Measurements from ENCODE around the gene ADAM22.
"Not testable (repeated sequence)": the region's sequence is repeated elsewhere in the genome, so short reads cannot be mapped to it uniquely, and the experiment has no call there.

ADAM22 gene

DNA sequence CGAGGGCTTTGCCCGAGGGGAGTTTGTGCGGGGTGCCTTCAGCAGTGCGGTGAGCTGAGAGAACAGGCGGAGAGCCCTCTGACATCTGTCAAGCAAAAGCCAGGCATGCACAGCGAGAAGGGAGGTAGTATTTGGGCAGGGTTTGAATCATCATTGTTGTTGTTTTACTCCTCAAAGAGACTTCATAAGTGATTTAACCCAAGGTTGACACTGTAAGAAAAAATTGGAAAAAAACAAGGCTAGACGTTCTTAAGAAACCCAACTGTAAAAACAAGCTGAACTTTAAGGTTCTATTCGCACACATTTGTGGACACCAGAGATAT, 1.3 kb downstream of the ADAM22 start:
- TF ChIP-seq, protein P1, sequence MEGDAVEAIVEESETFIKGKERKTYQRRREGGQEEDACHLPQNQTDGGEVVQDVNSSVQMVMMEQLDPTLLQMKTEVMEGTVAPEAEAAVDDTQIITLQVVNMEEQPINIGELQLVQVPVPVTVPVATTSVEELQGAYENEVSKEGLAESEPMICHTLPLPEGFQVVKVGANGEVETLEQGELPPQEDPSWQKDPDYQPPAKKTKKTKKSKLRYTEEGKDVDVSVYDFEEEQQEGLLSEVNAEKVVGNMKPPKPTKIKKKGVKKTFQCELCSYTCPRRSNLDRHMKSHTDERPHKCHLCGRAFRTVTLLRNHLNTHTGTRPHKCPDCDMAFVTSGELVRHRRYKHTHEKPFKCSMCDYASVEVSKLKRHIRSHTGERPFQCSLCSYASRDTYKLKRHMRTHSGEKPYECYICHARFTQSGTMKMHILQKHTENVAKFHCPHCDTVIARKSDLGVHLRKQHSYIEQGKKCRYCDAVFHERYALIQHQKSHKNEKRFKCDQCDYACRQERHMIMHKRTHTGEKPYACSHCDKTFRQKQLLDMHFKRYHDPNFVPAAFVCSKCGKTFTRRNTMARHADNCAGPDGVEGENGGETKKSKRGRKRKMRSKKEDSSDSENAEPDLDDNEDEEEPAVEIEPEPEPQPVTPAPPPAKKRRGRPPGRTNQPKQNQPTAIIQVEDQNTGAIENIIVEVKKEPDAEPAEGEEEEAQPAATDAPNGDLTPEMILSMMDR (IDR thresholded peaks at IDR 0.05): no peak
- TF ChIP-seq ZFX (IDR thresholded peaks at IDR 0.05; ENCODE audit: borderline replicate concordance): no peak
- no peak overlapping the region for H3K27ac ChIP-seq

DNA sequence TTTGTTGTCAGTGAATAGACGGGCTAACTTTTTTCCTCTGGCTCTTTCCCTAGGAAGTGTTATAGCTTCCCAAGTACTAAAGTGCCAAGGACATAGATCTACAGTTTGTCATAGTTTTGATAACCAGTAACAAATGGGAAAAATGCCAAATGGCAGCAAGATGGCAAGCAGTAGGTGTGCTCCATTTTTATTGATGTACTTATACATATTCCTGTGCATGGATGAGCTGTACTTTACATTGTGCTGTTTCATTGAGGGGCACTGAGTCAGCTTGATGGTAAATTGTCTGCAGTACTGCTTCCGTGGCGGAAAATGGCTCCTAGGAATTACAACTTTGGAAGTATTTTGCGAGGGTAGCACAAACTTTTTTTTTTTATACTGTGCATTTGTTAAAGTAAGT, 7.1 kb downstream of the ADAM22 start:
- no peak overlapping the region for H3K27ac ChIP-seq
- TF ChIP-seq, protein P1 (IDR thresholded peaks at IDR 0.05): no peak
- TF ChIP-seq ZFX (IDR thresholded peaks at IDR 0.05; ENCODE audit: borderline replicate concordance): no peak

DNA sequence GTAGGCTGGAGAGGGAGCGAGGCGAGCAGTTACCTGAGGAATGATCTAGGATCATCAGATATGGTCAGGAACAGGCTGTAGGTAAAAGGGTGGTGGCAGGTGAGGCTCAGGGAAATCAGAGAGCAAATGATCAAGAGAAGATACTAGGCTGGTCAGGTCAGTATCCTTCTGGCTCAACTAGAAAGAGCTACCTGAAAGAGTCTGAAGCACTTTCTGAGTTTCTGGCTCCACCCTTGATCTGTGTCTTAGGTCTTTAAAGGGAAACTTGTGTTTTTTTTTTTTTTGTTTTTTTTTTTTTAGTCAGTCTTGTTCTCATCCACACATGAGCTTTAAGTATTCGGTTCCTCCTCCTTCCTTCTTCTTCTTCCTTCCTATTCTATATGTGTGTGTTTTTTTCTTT, 10.5 kb downstream of the ADAM22 start:
- TF ChIP-seq ZFX (IDR thresholded peaks at IDR 0.05; ENCODE audit: borderline replicate concordance): no peak
- TF ChIP-seq, protein P1 (IDR thresholded peaks at IDR 0.05): no peak
- H3K27ac ChIP-seq: no peak overlapping the region

DNA sequence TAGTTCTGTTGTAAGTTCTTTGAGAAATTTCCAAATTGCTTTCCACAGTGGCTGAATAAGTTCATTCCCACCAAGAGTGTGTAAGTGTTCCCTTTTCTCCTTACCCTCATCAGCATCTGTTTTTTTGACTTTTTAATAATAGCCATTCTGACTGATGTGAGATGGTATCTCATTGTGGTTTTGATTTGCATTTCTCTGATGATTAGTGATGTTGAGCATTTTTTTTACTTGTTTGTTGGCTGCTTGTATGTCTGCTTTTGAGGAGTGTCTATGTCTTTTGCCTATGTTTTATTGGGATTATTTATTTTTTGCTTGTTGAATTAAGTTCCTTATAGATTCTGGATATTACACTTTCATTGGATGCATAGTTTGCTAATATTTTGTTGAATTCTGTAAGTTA, 11.9 kb downstream of the ADAM22 start:
- not testable (repeated sequence) for H3K27ac ChIP-seq

DNA sequence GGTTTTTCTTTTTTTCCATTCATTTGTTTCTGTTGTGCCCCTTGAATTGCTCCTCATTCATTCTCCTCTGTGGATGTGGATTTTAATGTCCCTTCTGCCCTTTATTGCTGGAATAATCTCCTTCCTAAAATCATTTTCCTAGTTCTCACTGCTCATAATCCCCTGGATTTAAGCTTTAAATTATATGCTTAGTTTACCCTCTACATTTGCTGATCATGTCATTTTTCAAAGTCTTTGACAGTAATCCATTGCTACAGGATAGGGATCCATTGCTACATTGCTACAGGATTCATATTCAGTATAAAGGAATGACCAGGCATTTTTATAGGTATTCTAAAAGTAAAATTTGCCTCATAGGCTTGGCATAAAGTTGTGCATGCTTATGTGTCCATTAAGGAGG, 14.3 kb downstream of the ADAM22 start:
- TF ChIP-seq, protein P1 (IDR thresholded peaks at IDR 0.05): no peak
- no peak for TF ChIP-seq ZFX (IDR thresholded peaks at IDR 0.05; ENCODE audit: borderline replicate concordance)
- H3K27ac ChIP-seq: no peak overlapping the region

DNA sequence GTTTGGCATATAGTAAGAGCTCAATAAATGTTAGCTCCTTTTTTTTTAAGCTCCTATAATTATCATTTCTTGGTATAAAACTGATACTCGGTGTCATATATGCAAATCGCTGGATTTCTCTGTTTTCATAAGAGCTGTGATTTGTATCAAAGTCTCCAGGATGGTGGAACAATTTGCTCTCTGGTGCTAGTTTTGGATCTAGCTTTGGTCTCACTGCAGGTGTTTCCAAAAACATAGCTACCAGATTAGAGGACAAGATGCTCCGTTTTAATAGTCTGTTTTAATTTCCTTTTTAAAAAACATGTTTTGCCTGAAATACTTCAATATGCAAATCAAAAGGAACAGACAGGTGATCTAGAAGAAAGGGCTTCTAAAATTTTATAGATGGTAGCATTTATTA, 25.3 kb downstream of the ADAM22 start:
- TF ChIP-seq, protein P1 (IDR thresholded peaks at IDR 0.05): no peak
- TF ChIP-seq ZFX (IDR thresholded peaks at IDR 0.05; ENCODE audit: borderline replicate concordance): no peak
- no peak overlapping the region for H3K27ac ChIP-seq

DNA sequence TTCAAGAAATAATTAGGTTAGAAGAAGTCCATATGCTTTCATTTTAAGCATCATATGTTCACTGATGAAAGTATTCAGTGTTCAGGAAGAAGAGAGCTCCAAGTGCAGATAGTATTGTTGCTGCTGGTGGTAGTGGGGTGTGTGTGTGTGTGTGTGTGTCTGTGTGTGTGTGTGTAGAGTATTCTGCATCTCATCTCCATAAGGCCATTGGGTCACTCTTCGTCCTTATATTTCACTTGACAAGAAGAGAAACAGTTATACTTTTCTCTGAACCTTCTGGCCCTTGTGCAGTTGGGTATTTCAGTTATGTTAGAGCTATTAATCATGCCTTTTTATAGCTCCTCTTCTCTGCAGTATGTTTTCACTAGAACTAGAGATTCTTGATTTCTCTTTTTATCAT, 26.2 kb downstream of the ADAM22 start:
- TF ChIP-seq, protein P1 (IDR thresholded peaks at IDR 0.05): no peak
- no peak for TF ChIP-seq ZFX (IDR thresholded peaks at IDR 0.05; ENCODE audit: borderline replicate concordance)
- H3K27ac ChIP-seq: no peak overlapping the region

DNA sequence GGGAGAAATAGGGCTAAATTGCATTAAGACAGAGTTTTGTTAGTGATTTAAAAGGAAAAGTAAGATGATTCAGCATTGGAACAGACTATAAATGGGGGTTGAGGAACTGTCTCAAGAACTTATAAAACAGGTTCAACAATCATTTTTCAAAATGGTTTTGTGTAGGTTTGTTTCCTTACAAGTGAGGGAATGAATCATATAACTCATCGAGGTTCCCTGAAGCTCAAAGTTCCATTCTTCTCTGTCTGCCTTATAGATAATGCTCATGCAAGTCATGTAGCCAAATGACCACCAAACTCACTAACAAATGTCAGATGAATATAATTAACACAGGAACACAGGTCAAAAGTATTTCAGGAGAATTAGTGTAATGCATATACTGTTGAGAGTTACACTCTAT, 27.7 kb downstream of the ADAM22 start:
- H3K27ac ChIP-seq: no peak overlapping the region
- TF ChIP-seq, protein P1 (IDR thresholded peaks at IDR 0.05): no peak
- no peak for TF ChIP-seq ZFX (IDR thresholded peaks at IDR 0.05; ENCODE audit: borderline replicate concordance)

All from 22Rv1 (cell line).